Measurements from ENCODE around the gene ROPN1.
"Not testable (repeated sequence)": the region's sequence is repeated elsewhere in the genome, so short reads cannot be mapped to it uniquely, and the experiment has no call there.

ROPN1 gene

GRCh38 chr3:123984957-123985356 lies 7.0 kb downstream of the ROPN1 start:
- 0 out of 2 replicates have a peak, but pooled peaks cover 8% of the 10 kb centered on the region for H3K27me3 ChIP-seq (replicated peaks; ENCODE audit: insufficient read depth, low read length)
- H3K9ac ChIP-seq (ENCODE audit: low read length) = no peak overlapping the region
- H3K4me2 ChIP-seq (ENCODE audit: low read depth, low read length) = no peak overlapping the region
- no peak overlapping the region for H2AFZ ChIP-seq (ENCODE audit: low read length)
- H3K9me3 ChIP-seq (replicated peaks; ENCODE audit: insufficient read depth, low read length) = no peaks in the 10 kb centered on the region
- H3K36me3 ChIP-seq (replicated peaks; ENCODE audit: insufficient read depth, low read length) = no peaks in the 10 kb centered on the region
- H3K79me2 ChIP-seq (ENCODE audit: low read length) = no peaks in the 10 kb centered on the region
- no peaks in the 10 kb centered on the region for H3F3A ChIP-seq (ENCODE audit: insufficient read depth, low read length)
- no peak overlapping the region for H3K27ac ChIP-seq (ENCODE audit: low read length)
- H3K4me1 ChIP-seq (ENCODE audit: low read length) = no peaks in the 10 kb centered on the region
- H3K9me2 ChIP-seq (replicated peaks; ENCODE audit: insufficient read depth, low read length) = no peaks in the 10 kb centered on the region
- H3K4me3 ChIP-seq (ENCODE audit: low read length) = no peak overlapping the region
- no peaks in the 10 kb centered on the region for H4K20me1 ChIP-seq (ENCODE audit: insufficient read depth, low read length)
- no peak for DNase-seq
- TF ChIP-seq, protein P1, sequence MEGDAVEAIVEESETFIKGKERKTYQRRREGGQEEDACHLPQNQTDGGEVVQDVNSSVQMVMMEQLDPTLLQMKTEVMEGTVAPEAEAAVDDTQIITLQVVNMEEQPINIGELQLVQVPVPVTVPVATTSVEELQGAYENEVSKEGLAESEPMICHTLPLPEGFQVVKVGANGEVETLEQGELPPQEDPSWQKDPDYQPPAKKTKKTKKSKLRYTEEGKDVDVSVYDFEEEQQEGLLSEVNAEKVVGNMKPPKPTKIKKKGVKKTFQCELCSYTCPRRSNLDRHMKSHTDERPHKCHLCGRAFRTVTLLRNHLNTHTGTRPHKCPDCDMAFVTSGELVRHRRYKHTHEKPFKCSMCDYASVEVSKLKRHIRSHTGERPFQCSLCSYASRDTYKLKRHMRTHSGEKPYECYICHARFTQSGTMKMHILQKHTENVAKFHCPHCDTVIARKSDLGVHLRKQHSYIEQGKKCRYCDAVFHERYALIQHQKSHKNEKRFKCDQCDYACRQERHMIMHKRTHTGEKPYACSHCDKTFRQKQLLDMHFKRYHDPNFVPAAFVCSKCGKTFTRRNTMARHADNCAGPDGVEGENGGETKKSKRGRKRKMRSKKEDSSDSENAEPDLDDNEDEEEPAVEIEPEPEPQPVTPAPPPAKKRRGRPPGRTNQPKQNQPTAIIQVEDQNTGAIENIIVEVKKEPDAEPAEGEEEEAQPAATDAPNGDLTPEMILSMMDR (IDR thresholded peaks at IDR 0.05; ENCODE audit: low read length) = no peak
- TF ChIP-seq EZH2phosphoT487 (IDR thresholded peaks at IDR 0.05; ENCODE audit: low read length) (no peak), EZH2 (optimal IDR thresholded peaks at IDR 0.05; ENCODE audit: low read depth, low read length) (no peak)

DNA sequence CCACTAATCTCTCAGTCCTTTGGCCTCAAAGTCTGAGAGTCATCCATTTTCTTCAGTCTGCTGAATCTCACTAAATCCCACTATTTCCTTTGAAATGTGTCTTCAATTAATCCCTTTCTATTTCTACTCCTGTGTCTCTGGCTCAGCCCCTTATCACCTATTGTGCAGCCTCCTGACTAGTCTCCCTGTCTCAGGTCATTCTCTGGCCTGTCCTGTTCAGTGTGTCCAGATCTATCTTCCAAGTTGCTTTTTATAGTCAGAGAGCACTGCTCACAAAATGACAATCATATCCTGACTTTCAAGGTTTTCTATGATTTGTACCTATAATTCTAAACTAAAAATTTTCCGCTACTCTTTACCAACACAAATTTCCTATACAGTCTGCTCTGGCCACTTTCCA lies 7.6 kb downstream of the ROPN1 start:
- H3F3A ChIP-seq (ENCODE audit: insufficient read depth, low read length) = no peaks in the 10 kb centered on the region
- H3K9ac ChIP-seq (ENCODE audit: low read length) = no peak overlapping the region
- TF ChIP-seq, protein P1 (IDR thresholded peaks at IDR 0.05; ENCODE audit: low read length) = no peak
- no peak for TF ChIP-seq EZH2 (optimal IDR thresholded peaks at IDR 0.05; ENCODE audit: low read depth, low read length)
- TF ChIP-seq EZH2phosphoT487 (IDR thresholded peaks at IDR 0.05; ENCODE audit: low read length) = no peak
- no peak overlapping the region for H3K4me2 ChIP-seq (ENCODE audit: low read depth, low read length)
- no peak overlapping the region for H3K4me3 ChIP-seq (ENCODE audit: low read length)
- no peak overlapping the region for H2AFZ ChIP-seq (ENCODE audit: low read length)
- H3K27me3 ChIP-seq (replicated peaks; ENCODE audit: insufficient read depth, low read length) = 0 out of 2 replicates have a peak, but pooled peaks cover 8% of the 10 kb centered on the region
- H3K36me3 ChIP-seq (replicated peaks; ENCODE audit: insufficient read depth, low read length) = no peaks in the 10 kb centered on the region
- no peak for DNase-seq
- no peak overlapping the region for H3K27ac ChIP-seq (ENCODE audit: low read length)
- no peaks in the 10 kb centered on the region for H3K4me1 ChIP-seq (ENCODE audit: low read length)
- no peaks in the 10 kb centered on the region for H3K9me3 ChIP-seq (replicated peaks; ENCODE audit: insufficient read depth, low read length)
- no peaks in the 10 kb centered on the region for H4K20me1 ChIP-seq (ENCODE audit: insufficient read depth, low read length)
- no peaks in the 10 kb centered on the region for H3K9me2 ChIP-seq (replicated peaks; ENCODE audit: insufficient read depth, low read length)
- H3K79me2 ChIP-seq (ENCODE audit: low read length) = no peaks in the 10 kb centered on the region

- not testable (repeated sequence) for H3K4me1 ChIP-seq (ENCODE audit: low read length); H3K27me3 ChIP-seq (replicated peaks; ENCODE audit: insufficient read depth, low read length); H3K79me2 ChIP-seq (ENCODE audit: low read length); H3K4me3 ChIP-seq (ENCODE audit: low read length); H3K27ac ChIP-seq (ENCODE audit: low read length); H4K20me1 ChIP-seq (ENCODE audit: insufficient read depth, low read length); H3K36me3 ChIP-seq (replicated peaks; ENCODE audit: insufficient read depth, low read length); H3F3A ChIP-seq (ENCODE audit: insufficient read depth, low read length); DNase-seq; H3K9me2 ChIP-seq (replicated peaks; ENCODE audit: insufficient read depth, low read length); H3K4me2 ChIP-seq (ENCODE audit: low read depth, low read length); H3K9ac ChIP-seq (ENCODE audit: low read length); H3K9me3 ChIP-seq (replicated peaks; ENCODE audit: insufficient read depth, low read length); H2AFZ ChIP-seq (ENCODE audit: low read length)
Observed at GRCh38 chr3:123981317-123981716, 10.6 kb downstream of the ROPN1 start.

DNA sequence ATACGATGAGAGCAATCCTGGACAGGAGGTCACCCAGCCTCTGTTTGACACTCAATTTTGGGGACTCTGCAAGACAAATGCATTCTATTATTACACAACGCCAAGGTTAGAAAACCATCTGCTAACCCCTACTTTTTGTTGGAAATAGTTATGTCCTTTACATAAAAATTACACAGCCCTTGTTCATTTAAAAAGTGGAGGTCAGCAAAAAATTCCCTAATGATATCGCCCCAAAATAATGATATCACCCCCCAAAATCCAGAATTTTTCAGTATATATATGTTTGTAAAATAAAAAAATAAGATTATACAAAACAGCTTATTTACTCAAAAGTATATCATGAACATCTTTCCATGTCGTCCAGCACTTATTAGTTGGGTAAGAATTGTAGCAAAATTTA lies 11.4 kb downstream of the ROPN1 start:
- H3K9me2 ChIP-seq (replicated peaks; ENCODE audit: insufficient read depth, low read length) = no peaks in the 10 kb centered on the region
- no peak overlapping the region for H3K27ac ChIP-seq (ENCODE audit: low read length)
- no peak overlapping the region for H3K4me2 ChIP-seq (ENCODE audit: low read depth, low read length)
- 0 out of 2 replicates have a peak, but pooled peaks cover 8% of the 10 kb centered on the region for H3K27me3 ChIP-seq (replicated peaks; ENCODE audit: insufficient read depth, low read length)
- no peaks in the 10 kb centered on the region for H4K20me1 ChIP-seq (ENCODE audit: insufficient read depth, low read length)
- no peak overlapping the region for H3K9ac ChIP-seq (ENCODE audit: low read length)
- H3F3A ChIP-seq (ENCODE audit: insufficient read depth, low read length) = no peaks in the 10 kb centered on the region
- no peak for DNase-seq
- no peak for TF ChIP-seq EZH2phosphoT487 (IDR thresholded peaks at IDR 0.05; ENCODE audit: low read length)
- TF ChIP-seq, protein P1 (IDR thresholded peaks at IDR 0.05; ENCODE audit: low read length) = no peak
- no peak overlapping the region for H3K4me3 ChIP-seq (ENCODE audit: low read length)
- H3K4me1 ChIP-seq (ENCODE audit: low read length) = no peaks in the 10 kb centered on the region
- no peaks in the 10 kb centered on the region for H3K9me3 ChIP-seq (replicated peaks; ENCODE audit: insufficient read depth, low read length)
- no peak overlapping the region for H2AFZ ChIP-seq (ENCODE audit: low read length)
- no peaks in the 10 kb centered on the region for H3K36me3 ChIP-seq (replicated peaks; ENCODE audit: insufficient read depth, low read length)
- H3K79me2 ChIP-seq (ENCODE audit: low read length) = no peaks in the 10 kb centered on the region
